Measurements from ENCODE around the gene LCNL1. TPM values are rescaled to one million over a fixed set of nuclear protein-coding genes. Genes with fewer than 3 reads are reported as not detected.

LCNL1 gene
- total RNA-seq, 1 donor from 2014 or later = not detected

DNA sequence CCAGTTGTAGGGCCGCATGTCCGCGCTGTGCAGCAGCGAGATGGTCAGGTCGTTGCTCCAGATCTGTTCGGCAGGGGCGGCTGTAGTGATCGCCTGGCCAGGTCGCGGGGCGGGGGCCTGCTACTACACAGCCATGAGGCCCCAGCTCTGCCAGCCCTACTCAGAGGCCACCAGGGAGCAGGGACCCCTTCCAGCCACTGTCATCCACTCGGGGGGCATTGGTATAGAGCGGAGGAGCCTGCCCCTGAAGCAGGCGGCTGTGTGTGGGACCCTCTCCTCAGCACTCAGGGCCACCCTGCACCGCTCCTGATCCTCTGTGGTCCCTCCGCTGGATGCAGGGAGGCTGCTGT lies 39.9 kb upstream of the LCNL1 start:
- Histone ChIP-seq H2AFZ (replicated peaks) (no peak overlapping the region), H3K9ac (no peak overlapping the region), H4K20me1 (ENCODE audit: low read depth) (peaks cover 25% of the 10 kb centered on the region), H3K27me3 (no peaks in the 10 kb centered on the region), H3K36me3 (no peaks in the 10 kb centered on the region), H3K4me1 (no peaks in the 10 kb centered on the region), H3F3A (ENCODE audit: low read depth) (peaks cover 6% of the 10 kb centered on the region), H3K27ac (no peak overlapping the region), H3K4me3 (no peak overlapping the region), H3K79me2 (ENCODE audit: low read depth) (peaks cover 10% of the 10 kb centered on the region), H3K4me2 (peak overlapping the region; percentile 100), H3K9me3 (ENCODE audit: low read depth) (no peaks in the 10 kb centered on the region)
- H3K27ac Mint-ChIP-seq = no peak overlapping the region
- DNase-seq (ENCODE audit: low spot score) = no peak
- peaks cover 8% of the 10 kb centered on the region for H3K36me3 Mint-ChIP-seq
- TF ChIP-seq EZH2 (IDR thresholded peaks at IDR 0.05) (no peak), EZH2phosphoT487 (IDR thresholded peaks at IDR 0.05) (no peak)
- TF ChIP-seq, protein P1, sequence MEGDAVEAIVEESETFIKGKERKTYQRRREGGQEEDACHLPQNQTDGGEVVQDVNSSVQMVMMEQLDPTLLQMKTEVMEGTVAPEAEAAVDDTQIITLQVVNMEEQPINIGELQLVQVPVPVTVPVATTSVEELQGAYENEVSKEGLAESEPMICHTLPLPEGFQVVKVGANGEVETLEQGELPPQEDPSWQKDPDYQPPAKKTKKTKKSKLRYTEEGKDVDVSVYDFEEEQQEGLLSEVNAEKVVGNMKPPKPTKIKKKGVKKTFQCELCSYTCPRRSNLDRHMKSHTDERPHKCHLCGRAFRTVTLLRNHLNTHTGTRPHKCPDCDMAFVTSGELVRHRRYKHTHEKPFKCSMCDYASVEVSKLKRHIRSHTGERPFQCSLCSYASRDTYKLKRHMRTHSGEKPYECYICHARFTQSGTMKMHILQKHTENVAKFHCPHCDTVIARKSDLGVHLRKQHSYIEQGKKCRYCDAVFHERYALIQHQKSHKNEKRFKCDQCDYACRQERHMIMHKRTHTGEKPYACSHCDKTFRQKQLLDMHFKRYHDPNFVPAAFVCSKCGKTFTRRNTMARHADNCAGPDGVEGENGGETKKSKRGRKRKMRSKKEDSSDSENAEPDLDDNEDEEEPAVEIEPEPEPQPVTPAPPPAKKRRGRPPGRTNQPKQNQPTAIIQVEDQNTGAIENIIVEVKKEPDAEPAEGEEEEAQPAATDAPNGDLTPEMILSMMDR (IDR thresholded peaks at IDR 0.05) = no peak
- H3K4me3 Mint-ChIP-seq = peak overlapping the region; percentile 76
- no peaks in the 10 kb centered on the region for H3K9me3 Mint-ChIP-seq
- H3K27me3 Mint-ChIP-seq (ENCODE audit: insufficient read depth, low read depth) = peaks cover 10% of the 10 kb centered on the region
- H3K4me1 Mint-ChIP-seq = peaks cover 3% of the 10 kb centered on the region

DNA sequence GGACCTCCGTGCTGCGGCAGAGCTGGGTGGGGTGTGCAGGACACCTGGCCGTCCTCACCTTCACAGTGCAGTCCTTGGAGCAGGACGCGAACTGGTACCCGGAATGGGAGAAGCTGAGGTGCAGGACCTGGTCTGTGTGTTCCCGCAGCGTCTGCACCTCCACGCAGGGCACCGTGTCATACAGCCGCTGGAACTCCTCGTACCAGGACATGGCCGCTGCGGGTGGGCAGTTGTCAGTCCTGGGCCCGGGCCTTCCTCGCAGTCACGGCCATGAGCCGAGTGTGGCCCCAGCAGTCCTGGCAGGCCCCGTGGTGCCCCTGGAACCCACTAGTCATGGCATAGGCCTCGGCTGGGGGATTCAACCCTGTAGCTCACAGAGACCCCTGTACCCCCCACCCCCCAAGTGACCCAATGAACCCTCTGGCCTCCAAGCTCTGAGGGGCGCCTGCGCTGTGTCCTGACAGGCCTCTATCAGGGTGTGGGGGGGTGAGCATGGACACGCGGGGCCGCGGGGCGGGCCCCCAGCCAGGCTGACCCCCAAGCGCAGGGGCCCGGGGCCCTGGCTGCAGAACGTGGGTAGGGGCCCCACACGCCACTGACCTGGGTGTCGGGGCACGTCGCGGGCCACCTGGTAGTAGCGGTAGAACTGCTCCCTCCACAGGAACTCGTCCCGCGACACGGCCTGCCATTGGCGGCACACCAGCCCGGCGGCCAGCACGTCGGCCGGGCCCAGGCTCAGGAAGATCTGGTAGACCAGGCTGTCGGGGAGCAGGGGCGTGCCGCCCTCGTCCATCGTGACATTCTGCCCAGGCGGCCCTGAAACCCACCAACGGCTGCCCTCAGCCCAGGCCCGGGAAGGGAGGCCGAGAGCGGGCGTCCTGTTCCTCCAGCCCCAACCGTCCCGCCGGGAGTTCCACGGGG lies 39.2 kb upstream of the LCNL1 start:
- Mint-ChIP-seq H3K27ac (no peak overlapping the region), H3K9me3 (no peaks in the 10 kb centered on the region), H3K4me3 (peak overlapping the region; percentile 85), H3K27me3 (ENCODE audit: insufficient read depth, low read depth) (peaks cover 10% of the 10 kb centered on the region), H3K4me1 (peaks cover 5% of the 10 kb centered on the region), H3K36me3 (peaks cover 6% of the 10 kb centered on the region)
- H3K79me2 ChIP-seq (ENCODE audit: low read depth) = peaks cover 10% of the 10 kb centered on the region
- H3K27ac ChIP-seq = no peak overlapping the region
- H3K9me3 ChIP-seq (ENCODE audit: low read depth) = no peaks in the 10 kb centered on the region
- H3K36me3 ChIP-seq = no peaks in the 10 kb centered on the region
- DNase-seq (ENCODE audit: low spot score) = peak; percentile 67
- peaks cover 25% of the 10 kb centered on the region for H4K20me1 ChIP-seq (ENCODE audit: low read depth)
- H3F3A ChIP-seq (ENCODE audit: low read depth) = peaks cover 12% of the 10 kb centered on the region
- H3K4me3 ChIP-seq = peak overlapping the region; percentile 99
- no peaks in the 10 kb centered on the region for H3K4me1 ChIP-seq
- TF ChIP-seq EZH2 (IDR thresholded peaks at IDR 0.05) (no peak), EZH2phosphoT487 (IDR thresholded peaks at IDR 0.05) (no peak)
- TF ChIP-seq, protein P1 (IDR thresholded peaks at IDR 0.05) = no peak
- peak overlapping the region; percentile 57 for H2AFZ ChIP-seq (replicated peaks)
- H3K4me2 ChIP-seq = peak overlapping the region; percentile 100
- H3K9ac ChIP-seq = peak overlapping the region; percentile 85
- H3K27me3 ChIP-seq = no peaks in the 10 kb centered on the region

DNA sequence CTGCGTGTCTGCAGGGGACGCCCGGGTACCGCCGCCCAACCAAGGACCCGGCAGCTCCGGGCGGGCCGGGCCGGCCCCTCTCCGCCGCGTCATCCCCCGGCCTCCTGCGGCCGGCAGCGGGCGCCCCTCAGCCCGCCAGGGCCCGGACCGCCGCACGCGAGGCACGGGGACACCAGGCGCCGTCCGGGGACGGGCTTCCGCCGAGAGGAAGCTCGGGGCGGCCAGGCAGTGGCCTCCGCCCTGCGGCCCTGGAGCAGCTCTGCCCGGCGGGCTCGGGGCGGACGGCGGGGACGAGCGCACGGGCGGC lies 38.6 kb upstream of the LCNL1 start:
- Histone ChIP-seq H3K27ac (peak overlapping the region; percentile 63), H3K27me3 (no peaks in the 10 kb centered on the region), H4K20me1 (ENCODE audit: low read depth) (peaks cover 25% of the 10 kb centered on the region), H3K4me2 (peak overlapping the region; percentile 100), H3K79me2 (ENCODE audit: low read depth) (peaks cover 10% of the 10 kb centered on the region), H3K4me3 (peak overlapping the region; percentile 99), H3K36me3 (no peaks in the 10 kb centered on the region), H2AFZ (replicated peaks) (peak overlapping the region; percentile 57), H3K9me3 (ENCODE audit: low read depth) (no peaks in the 10 kb centered on the region), H3K4me1 (peaks cover 2% of the 10 kb centered on the region), H3F3A (ENCODE audit: low read depth) (peaks cover 12% of the 10 kb centered on the region), H3K9ac (peak overlapping the region; percentile 85)
- H3K27ac Mint-ChIP-seq = no peak overlapping the region
- TF ChIP-seq EZH2phosphoT487 (IDR thresholded peaks at IDR 0.05) = no peak
- TF ChIP-seq, protein P1 (IDR thresholded peaks at IDR 0.05) = no peak
- peaks cover 4% of the 10 kb centered on the region for H3K4me1 Mint-ChIP-seq
- H3K4me3 Mint-ChIP-seq = peak overlapping the region; percentile 85
- no peaks in the 10 kb centered on the region for H3K9me3 Mint-ChIP-seq
- H3K36me3 Mint-ChIP-seq = peaks cover 3% of the 10 kb centered on the region
- no peak for DNase-seq (ENCODE audit: low spot score)
- H3K27me3 Mint-ChIP-seq (ENCODE audit: insufficient read depth, low read depth) = peaks cover 9% of the 10 kb centered on the region
